WTC11 (cell line): ENCODE measurements around the gene FNDC7.

Experiments
- ATF3 ChIP-seq: sonication (generic); formaldehyde crosslinking; conservative IDR thresholded peaks from 2 replicates; pipeline ENCODE4 v1.8.1; 2022; ENCODE audit warnings: mild to moderate bottlenecking, missing genetic modification reagents
- CBFB ChIP-seq: sonication (generic); formaldehyde crosslinking; IDR thresholded peaks from 2 replicates; pipeline ENCODE4 v1.8.1; 2022; ENCODE audit warnings: mild to moderate bottlenecking, low read depth, missing genetic modification reagents
- E2F4 ChIP-seq: sonication (generic); formaldehyde crosslinking; IDR thresholded peaks from 2 replicates; pipeline ENCODE4 v1.8.1; 2022; ENCODE audit warnings: low read depth, mild to moderate bottlenecking, moderate library complexity, missing genetic modification reagents, borderline replicate concordance
- ESRRA ChIP-seq: sonication (generic); formaldehyde crosslinking; IDR thresholded peaks from 2 replicates; pipeline ENCODE4 v1.8.1; 2022; ENCODE audit warnings: mild to moderate bottlenecking, missing genetic modification reagents, borderline replicate concordance
- JUN ChIP-seq: sonication (generic); formaldehyde crosslinking; IDR thresholded peaks from 2 replicates; pipeline ENCODE4 v1.8.0; 2023; ENCODE audit warnings: mild to moderate bottlenecking, missing genetic modification reagents
- MYBL2 ChIP-seq: sonication (generic); formaldehyde crosslinking; IDR thresholded peaks from 2 replicates; pipeline ENCODE4 v1.8.1; 2023; ENCODE audit warnings: mild to moderate bottlenecking, moderate library complexity, missing genetic modification reagents
- NR3C1 ChIP-seq: sonication (generic); formaldehyde crosslinking; conservative IDR thresholded peaks from 2 replicates; pipeline ENCODE4 v1.8.1; 2023; ENCODE audit warnings: low read depth, mild to moderate bottlenecking, missing genetic modification reagents
- TP53 ChIP-seq: sonication (generic); formaldehyde crosslinking; IDR thresholded peaks from 2 replicates; pipeline ENCODE4 v1.8.1; 2023; ENCODE audit warnings: mild to moderate bottlenecking, missing genetic modification reagents
- USF2 ChIP-seq: sonication (generic); formaldehyde crosslinking; IDR thresholded peaks from 2 replicates; pipeline ENCODE4 v1.8.1; 2023; ENCODE audit warnings: mild to moderate bottlenecking, missing genetic modification reagents, moderate library complexity
- ZNF219 ChIP-seq: sonication (generic); formaldehyde crosslinking; IDR thresholded peaks from 2 replicates; pipeline ENCODE4 v1.8.0; 2023; ENCODE audit warnings: missing genetic modification reagents, mild to moderate bottlenecking, borderline replicate concordance
- TF ChIP-seq, protein P1 (sequence below): fragments of 200-600 bp; IDR thresholded peaks from 2 replicates; pipeline ENCODE4 v1.8.0; 2022; ENCODE audit warnings: antibody characterized with exemption
- TF ChIP-seq, protein P2 (sequence below): sonication (generic); formaldehyde crosslinking; IDR thresholded peaks from 2 replicates; pipeline ENCODE4 v1.8.0; 2023; ENCODE audit warnings: missing genetic modification reagents
- TF ChIP-seq, protein P3 (sequence below): sonication (generic); formaldehyde crosslinking; IDR thresholded peaks from 2 replicates; pipeline ENCODE4 v1.8.1; 2023; ENCODE audit warnings: mild to moderate bottlenecking, missing genetic modification reagents, moderate library complexity

GRCh38 chr1:108732398-108732797, 19.7 kb downstream of the FNDC7 start:
- no peak for TF ChIP-seq ATF3
- no peak for TF ChIP-seq ZNF219
- TF ChIP-seq ESRRA (CRISPR knock-in tag), result no peak
- TF ChIP-seq, protein P1, sequence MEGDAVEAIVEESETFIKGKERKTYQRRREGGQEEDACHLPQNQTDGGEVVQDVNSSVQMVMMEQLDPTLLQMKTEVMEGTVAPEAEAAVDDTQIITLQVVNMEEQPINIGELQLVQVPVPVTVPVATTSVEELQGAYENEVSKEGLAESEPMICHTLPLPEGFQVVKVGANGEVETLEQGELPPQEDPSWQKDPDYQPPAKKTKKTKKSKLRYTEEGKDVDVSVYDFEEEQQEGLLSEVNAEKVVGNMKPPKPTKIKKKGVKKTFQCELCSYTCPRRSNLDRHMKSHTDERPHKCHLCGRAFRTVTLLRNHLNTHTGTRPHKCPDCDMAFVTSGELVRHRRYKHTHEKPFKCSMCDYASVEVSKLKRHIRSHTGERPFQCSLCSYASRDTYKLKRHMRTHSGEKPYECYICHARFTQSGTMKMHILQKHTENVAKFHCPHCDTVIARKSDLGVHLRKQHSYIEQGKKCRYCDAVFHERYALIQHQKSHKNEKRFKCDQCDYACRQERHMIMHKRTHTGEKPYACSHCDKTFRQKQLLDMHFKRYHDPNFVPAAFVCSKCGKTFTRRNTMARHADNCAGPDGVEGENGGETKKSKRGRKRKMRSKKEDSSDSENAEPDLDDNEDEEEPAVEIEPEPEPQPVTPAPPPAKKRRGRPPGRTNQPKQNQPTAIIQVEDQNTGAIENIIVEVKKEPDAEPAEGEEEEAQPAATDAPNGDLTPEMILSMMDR, result no peak
- no peak for TF ChIP-seq TP53 (CRISPR knock-in tag)
- TF ChIP-seq, protein P2, sequence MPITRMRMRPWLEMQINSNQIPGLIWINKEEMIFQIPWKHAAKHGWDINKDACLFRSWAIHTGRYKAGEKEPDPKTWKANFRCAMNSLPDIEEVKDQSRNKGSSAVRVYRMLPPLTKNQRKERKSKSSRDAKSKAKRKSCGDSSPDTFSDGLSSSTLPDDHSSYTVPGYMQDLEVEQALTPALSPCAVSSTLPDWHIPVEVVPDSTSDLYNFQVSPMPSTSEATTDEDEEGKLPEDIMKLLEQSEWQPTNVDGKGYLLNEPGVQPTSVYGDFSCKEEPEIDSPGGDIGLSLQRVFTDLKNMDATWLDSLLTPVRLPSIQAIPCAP (CRISPR knock-in tag), result no peak
- TF ChIP-seq MYBL2 (CRISPR knock-in tag), result no peak
- no peak for TF ChIP-seq E2F4 (CRISPR knock-in tag)
- TF ChIP-seq, protein P3, sequence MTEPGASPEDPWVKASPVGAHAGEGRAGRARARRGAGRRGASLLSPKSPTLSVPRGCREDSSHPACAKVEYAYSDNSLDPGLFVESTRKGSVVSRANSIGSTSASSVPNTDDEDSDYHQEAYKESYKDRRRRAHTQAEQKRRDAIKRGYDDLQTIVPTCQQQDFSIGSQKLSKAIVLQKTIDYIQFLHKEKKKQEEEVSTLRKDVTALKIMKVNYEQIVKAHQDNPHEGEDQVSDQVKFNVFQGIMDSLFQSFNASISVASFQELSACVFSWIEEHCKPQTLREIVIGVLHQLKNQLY (CRISPR knock-in tag), result no peak
- no peak for TF ChIP-seq NR3C1 (CRISPR knock-in tag)
- TF ChIP-seq USF2, result no peak
- TF ChIP-seq JUN (CRISPR knock-in tag), result no peak
- no peak for TF ChIP-seq CBFB (CRISPR knock-in tag)
